ENCODE results near the gene PSMB1. TPM values are rescaled to one million over a fixed set of nuclear protein-coding genes. Genes with fewer than 3 reads are reported as not detected.
A peak's percentile ranks its signal among the peaks of the same experiment; 100 is the strongest.

The PSMB1 gene
- total and polyA plus RNA-seq, 8 donors, result 111 to 182 (median 172) TPM

- no peak for ATAC-seq
Measured at GRCh38 chr6:170575250-170575649, 22.1 kb upstream of the PSMB1 start.

GRCh38 chr6:170572704-170573466 lies 19.8 kb upstream of the PSMB1 start:
- Histone ChIP-seq H3K36me3 (peaks cover 7 to 98% of the 10 kb centered on the region in 2 donors), H3K4me3 (no peak overlapping the region), H3K27ac (no peak overlapping the region), H3K27me3 (no peaks in the 10 kb centered on the region), H3K4me1 (no peaks in the 10 kb centered on the region), H3K9me3 (no peaks in the 10 kb centered on the region)
- intact Hi-C loops (cut with DNase I), result no loop called here
- TF ChIP-seq CTCF (IDR thresholded peaks at IDR 0.05), result no peak
- no peak for DNase-seq
- ATAC-seq, result no peak

More at GRCh38 chr6:170575250-170575649, 22.1 kb upstream of the PSMB1 start:
- Histone ChIP-seq H3K4me1 (no peaks in the 10 kb centered on the region), H3K36me3 (peaks cover 7 to 99% of the 10 kb centered on the region in 2 donors), H3K4me3 (no peak overlapping the region), H3K27ac (no peak overlapping the region), H3K9me3 (no peaks in the 10 kb centered on the region), H3K27me3 (no peaks in the 10 kb centered on the region)
- TF ChIP-seq CTCF (IDR thresholded peaks at IDR 0.05), result no peak
- intact Hi-C loops (cut with DNase I), result no loop called here
- no peak for DNase-seq

- Histone ChIP-seq H3K4me1 (no peaks in the 10 kb centered on the region), H3K27me3 (no peaks in the 10 kb centered on the region), H3K9me3 (no peaks in the 10 kb centered on the region), H3K27ac (no peak overlapping the region), H3K36me3 (peaks cover 0 to 84% of the 10 kb centered on the region in 2 donors), H3K4me3 (no peak overlapping the region)
- DNase-seq, result no peak
- intact Hi-C loops (cut with DNase I), result no loop called here
- ATAC-seq, result no peak
- TF ChIP-seq CTCF (IDR thresholded peaks at IDR 0.05), result no peak
Measured at GRCh38 chr6:170564936-170565530, 11.9 kb upstream of the PSMB1 start.

- DNase-seq, result peak in 2 of 4 donors; percentile 20 to 47
- H3K36me3 ChIP-seq, result peaks cover 0 to 69% of the 10 kb centered on the region in 2 donors
- no peaks in the 10 kb centered on the region for H3K27me3 ChIP-seq
- ATAC-seq, result no peak
- peaks cover 0 to 7% of the 10 kb centered on the region in 2 donors for H3K4me1 ChIP-seq
- intact Hi-C loops (cut with DNase I), result no loop called here
- no peak overlapping the region for H3K27ac ChIP-seq
- TF ChIP-seq CTCF (IDR thresholded peaks at IDR 0.05), result no peak
- H3K9me3 ChIP-seq, result no peaks in the 10 kb centered on the region
- no peak overlapping the region for H3K4me3 ChIP-seq
Measured at GRCh38 chr6:170561555-170561954, 8.4 kb upstream of the PSMB1 start.

- H3K27ac ChIP-seq, result no peak overlapping the region
- H3K27me3 ChIP-seq, result no peaks in the 10 kb centered on the region
- no peaks in the 10 kb centered on the region for H3K9me3 ChIP-seq
- peaks cover 28 to 47% of the 10 kb centered on the region in 2 donors for H3K4me1 ChIP-seq
- no peak for DNase-seq
- TF ChIP-seq CTCF (IDR thresholded peaks at IDR 0.05), result no peak
- intact Hi-C loops (cut with DNase I), result no loop called here
- peak overlapping the region; percentile 77 to 84 for H3K4me3 ChIP-seq
- H3K36me3 ChIP-seq, result peaks cover 0 to 20% of the 10 kb centered on the region in 2 donors
- ATAC-seq, result no peak
Measured at GRCh38 chr6:170555305-170555704, 2.2 kb upstream of the PSMB1 start.

Measured in left lung (tissue), 10 donors.